Neural crest cell (in vitro differentiated cells): ENCODE results near the gene TMEM72. TPM values are rescaled to one million over a fixed set of nuclear protein-coding genes. Genes with fewer than 3 reads are reported as not detected.
A peak's percentile ranks its signal among the peaks of the same experiment; 100 is the strongest.

Experiments
- DNase-seq: peaks from one replicate; pipeline ENCODE4 v3.0.0; 2021; ENCODE audit warnings: low read depth, mixed read lengths, low spot score
- H3K27ac Mint-ChIP-seq: one replicate; pipeline ENCODE4 v1.8.0; 2021; ENCODE audit warnings: mild to moderate bottlenecking, mixed read lengths; ENCODE audit not compliant: unreplicated experiment
- H3K27me3 Mint-ChIP-seq: 2 replicates; pipeline ENCODE4 v1.8.0; 2021; ENCODE audit warnings: low read depth, mild to moderate bottlenecking, mixed read lengths
- H3K36me3 Mint-ChIP-seq: 2 replicates; pipeline ENCODE4 v1.8.0; 2021; ENCODE audit warnings: low read depth, mild to moderate bottlenecking, mixed read lengths
- H3K4me1 Mint-ChIP-seq: 2 replicates; pipeline ENCODE4 v1.8.0; 2021; ENCODE audit warnings: mixed read lengths
- H3K4me3 Mint-ChIP-seq: one replicate; pipeline ENCODE4 v1.8.0; 2021; ENCODE audit warnings: mild to moderate bottlenecking, mixed read lengths
- H3K9me3 Mint-ChIP-seq: 2 replicates; pipeline ENCODE4 v1.8.0; 2021; ENCODE audit warnings: mixed read lengths
- CTCF ChIP-seq: fragments of 200-600 bp; sonication (generic); conservative IDR thresholded peaks from 2 replicates; pipeline ENCODE4 v1.5.0; 2021; ENCODE audit warnings: antibody characterized with exemption, mild to moderate bottlenecking
- total RNA-seq: library from RNA; stranded (reverse); gene quantifications from 2 replicates; pipeline ENCODE4 v1.2.1, GENCODE V29; 2021

The TMEM72 gene
- total RNA-seq, 1 donor from 2014 or later = not detected

GRCh38 chr10:44883593-44884331 is 27.4 kb upstream of the TMEM72 start:
- Mint-ChIP-seq H3K27me3 (peaks cover 2% of the 10 kb centered on the region), H3K4me3 (no peak overlapping the region), H3K36me3 (no peaks in the 10 kb centered on the region), H3K9me3 (no peaks in the 10 kb centered on the region), H3K4me1 (peaks cover 45% of the 10 kb centered on the region), H3K27ac (no peak overlapping the region)
- TF ChIP-seq CTCF = no peak
- no peak for DNase-seq

DNA sequence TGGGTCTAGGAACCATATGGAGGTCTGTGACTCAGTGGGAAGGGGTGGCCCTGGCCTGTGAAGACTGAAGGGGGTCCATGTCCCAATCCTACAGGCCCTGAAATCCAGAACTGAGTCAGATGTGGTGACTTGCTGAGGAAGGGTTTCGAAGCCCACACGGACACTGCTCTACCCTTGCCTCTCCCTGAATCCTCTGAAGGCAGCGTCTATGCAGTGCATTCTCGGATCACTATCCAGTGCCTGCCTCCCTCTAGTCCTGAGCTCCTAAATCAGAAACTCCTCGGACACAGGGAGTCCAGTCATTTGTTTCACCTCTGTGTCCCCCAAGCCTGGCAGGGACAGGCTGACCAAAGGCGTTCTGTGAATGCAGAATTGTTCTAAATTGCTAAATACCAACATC is 25.4 kb upstream of the TMEM72 start:
- Mint-ChIP-seq H3K36me3 (no peaks in the 10 kb centered on the region), H3K9me3 (no peaks in the 10 kb centered on the region), H3K27me3 (no peaks in the 10 kb centered on the region), H3K27ac (no peak overlapping the region), H3K4me1 (peaks cover 39% of the 10 kb centered on the region), H3K4me3 (no peak overlapping the region)
- TF ChIP-seq CTCF = no peak
- no peak for DNase-seq

- no peaks in the 10 kb centered on the region for H3K36me3 Mint-ChIP-seq
- TF ChIP-seq CTCF = no peak
- H3K4me3 Mint-ChIP-seq = no peak overlapping the region
- H3K4me1 Mint-ChIP-seq = peaks cover 41% of the 10 kb centered on the region
- H3K9me3 Mint-ChIP-seq = no peaks in the 10 kb centered on the region
- DNase-seq = no peak
- H3K27me3 Mint-ChIP-seq = no peaks in the 10 kb centered on the region
- no peak overlapping the region for H3K27ac Mint-ChIP-seq
Observed at GRCh38 chr10:44886966-44887365, 24.2 kb upstream of the TMEM72 start.

DNA sequence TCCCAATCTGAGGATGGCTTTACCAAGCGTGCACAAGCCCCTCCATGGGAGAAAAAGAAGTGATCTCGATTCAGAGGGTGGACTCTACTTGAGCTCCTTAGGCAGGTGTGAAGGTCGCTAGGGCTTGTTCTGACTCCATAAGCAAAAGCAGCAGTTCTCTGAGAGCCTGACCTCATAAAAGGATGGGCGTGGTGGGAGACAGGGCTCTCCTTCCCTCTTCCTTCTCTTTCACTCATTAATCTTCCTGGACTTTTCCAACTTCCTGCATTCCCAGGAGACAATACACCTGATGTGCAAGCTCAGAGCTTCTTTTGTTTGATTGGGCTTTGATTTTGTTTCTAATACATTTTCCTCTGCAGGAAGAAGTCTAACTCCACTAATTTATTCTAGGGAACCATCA is 22.3 kb upstream of the TMEM72 start:
- Mint-ChIP-seq H3K27ac (no peak overlapping the region), H3K4me1 (peaks cover 33% of the 10 kb centered on the region), H3K27me3 (no peaks in the 10 kb centered on the region), H3K9me3 (no peaks in the 10 kb centered on the region), H3K36me3 (no peaks in the 10 kb centered on the region), H3K4me3 (no peak overlapping the region)
- no peak for TF ChIP-seq CTCF
- no peak for DNase-seq

GRCh38 chr10:44889834-44890233 is 21.3 kb upstream of the TMEM72 start:
- H3K9me3 Mint-ChIP-seq = no peaks in the 10 kb centered on the region
- DNase-seq = no peak
- peaks cover 27% of the 10 kb centered on the region for H3K4me1 Mint-ChIP-seq
- H3K27ac Mint-ChIP-seq = peak overlapping the region; percentile 53
- H3K4me3 Mint-ChIP-seq = no peak overlapping the region
- TF ChIP-seq CTCF = no peak
- no peaks in the 10 kb centered on the region for H3K27me3 Mint-ChIP-seq
- no peaks in the 10 kb centered on the region for H3K36me3 Mint-ChIP-seq
